ENCODE data around the gene SH3BP4.

SH3BP4 gene

DNA sequence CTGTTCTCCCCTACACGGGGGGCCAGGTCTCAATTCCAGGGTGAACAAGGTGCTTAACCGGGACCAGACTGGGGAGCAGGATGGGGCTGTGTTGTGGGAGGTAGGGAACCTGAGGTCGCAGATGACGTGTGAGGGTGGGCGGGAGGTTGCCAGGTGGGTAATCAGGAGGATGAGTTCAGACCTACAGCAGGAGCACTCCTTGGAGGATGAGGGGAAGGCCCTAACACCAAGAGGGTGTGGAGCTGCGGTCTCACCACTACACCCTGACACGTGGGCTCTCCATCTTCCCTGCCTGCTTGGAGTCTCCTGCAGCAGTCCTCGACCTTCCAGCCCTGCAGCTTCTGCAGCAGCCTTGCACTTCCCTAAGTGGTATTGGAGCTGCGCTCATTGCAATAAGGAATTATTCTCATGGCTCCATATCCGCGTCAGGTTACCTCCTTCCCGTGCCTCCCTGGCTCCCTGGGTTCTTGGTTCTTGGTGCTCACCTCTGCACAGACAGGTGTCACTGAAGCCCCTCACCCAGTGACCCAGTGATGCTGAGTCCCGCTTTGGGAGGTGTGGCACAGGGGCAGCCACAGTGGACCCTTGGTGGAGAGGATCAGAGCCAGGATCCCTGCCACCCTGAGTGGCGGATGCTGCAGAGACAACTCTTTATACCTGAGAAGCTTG lies 15.5 kb downstream of the SH3BP4 start:
- POLR2A ChIA-PET = no interaction called here
- no peak overlapping the region for H3K4me3 ChIP-seq (ENCODE audit: low read depth, low read length)
- no peak for TF ChIP-seq CTCF (IDR thresholded peaks at IDR 0.05; ENCODE audit: insufficient read depth, low read length, missing control alignments)
- no peak for DNase-seq (ENCODE audit: low read depth, low spot score)
- CTCF ChIA-PET = interaction anchor here (1.2 kb wide), 1 partner anchor 19 kb away, joined by 3 read pairs; no protein-coding TSS in a partner anchor

DNA sequence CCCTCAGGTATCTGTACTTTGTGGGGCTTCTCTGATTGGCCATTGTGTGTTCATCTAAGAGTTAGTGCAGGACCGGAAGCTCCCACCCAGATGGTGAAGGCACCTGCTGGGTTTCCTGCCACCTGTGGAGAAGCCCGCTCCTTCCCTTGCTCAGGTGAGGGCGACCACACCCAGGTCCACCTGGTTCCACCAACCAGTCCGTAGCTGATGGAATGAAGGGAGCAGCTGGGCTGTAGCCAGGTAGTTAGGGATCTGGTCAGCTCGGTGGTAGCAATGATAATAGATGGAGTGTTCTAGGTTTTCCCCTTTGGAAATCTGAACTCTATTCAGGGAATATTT lies 16.0 kb downstream of the SH3BP4 start:
- ChIA-PET CTCF (interaction anchor here (1.2 kb wide), 1 partner anchor 19 kb away, joined by 3 read pairs; no protein-coding TSS in a partner anchor), POLR2A (no interaction called here)
- DNase-seq (ENCODE audit: low read depth, low spot score) = no peak
- H3K4me3 ChIP-seq (ENCODE audit: low read depth, low read length) = no peak overlapping the region
- TF ChIP-seq CTCF (IDR thresholded peaks at IDR 0.05; ENCODE audit: insufficient read depth, low read length, missing control alignments) = no peak

DNA sequence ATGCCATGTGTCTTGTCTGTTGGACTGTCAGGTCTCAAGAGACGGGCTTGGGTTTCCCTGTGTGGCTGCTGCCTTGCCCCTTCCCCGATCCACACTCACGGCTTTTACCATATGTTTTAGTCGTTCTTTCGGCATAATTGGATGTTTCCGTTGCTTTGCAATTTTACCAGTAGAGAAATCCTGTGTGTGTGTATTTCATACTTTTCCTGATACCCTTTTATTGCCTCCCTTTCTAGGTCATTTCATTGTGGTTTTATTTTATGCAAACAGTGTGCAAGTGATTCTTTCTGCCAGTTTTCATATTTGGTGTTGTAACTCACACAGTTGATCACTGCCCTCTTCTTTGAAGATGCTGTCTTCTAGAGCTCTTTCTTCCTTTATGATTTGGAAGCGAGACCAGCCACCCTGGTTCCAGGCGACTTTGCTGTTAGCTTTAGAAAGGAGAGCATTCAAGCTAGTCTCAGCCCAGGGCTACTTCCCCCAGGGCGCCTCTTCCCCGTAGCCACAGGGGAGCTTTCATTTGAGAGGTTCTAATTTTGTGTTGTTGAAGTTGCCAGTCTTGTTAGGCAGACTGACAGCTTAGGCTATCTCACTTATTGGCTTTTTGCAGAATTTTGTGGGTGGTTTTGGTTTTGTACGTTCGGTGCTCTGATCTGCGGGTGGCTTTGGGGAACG lies 17.0 kb downstream of the SH3BP4 start:
- CTCF ChIA-PET = interaction anchor here (1.5 kb wide), 1 partner anchor 11 kb away, joined by 5 read pairs; no protein-coding TSS in a partner anchor
- POLR2A ChIA-PET = interaction anchor here (0.9 to 1.1 kb wide), 2 partner anchors 13 to 27 kb away, joined by 4 read pairs; no protein-coding TSS in a partner anchor
- peak overlapping the region; percentile 18 for H3K4me3 ChIP-seq (ENCODE audit: low read depth, low read length)
- no peak for DNase-seq (ENCODE audit: low read depth, low spot score)
- no peak for TF ChIP-seq CTCF (IDR thresholded peaks at IDR 0.05; ENCODE audit: insufficient read depth, low read length, missing control alignments)

DNA sequence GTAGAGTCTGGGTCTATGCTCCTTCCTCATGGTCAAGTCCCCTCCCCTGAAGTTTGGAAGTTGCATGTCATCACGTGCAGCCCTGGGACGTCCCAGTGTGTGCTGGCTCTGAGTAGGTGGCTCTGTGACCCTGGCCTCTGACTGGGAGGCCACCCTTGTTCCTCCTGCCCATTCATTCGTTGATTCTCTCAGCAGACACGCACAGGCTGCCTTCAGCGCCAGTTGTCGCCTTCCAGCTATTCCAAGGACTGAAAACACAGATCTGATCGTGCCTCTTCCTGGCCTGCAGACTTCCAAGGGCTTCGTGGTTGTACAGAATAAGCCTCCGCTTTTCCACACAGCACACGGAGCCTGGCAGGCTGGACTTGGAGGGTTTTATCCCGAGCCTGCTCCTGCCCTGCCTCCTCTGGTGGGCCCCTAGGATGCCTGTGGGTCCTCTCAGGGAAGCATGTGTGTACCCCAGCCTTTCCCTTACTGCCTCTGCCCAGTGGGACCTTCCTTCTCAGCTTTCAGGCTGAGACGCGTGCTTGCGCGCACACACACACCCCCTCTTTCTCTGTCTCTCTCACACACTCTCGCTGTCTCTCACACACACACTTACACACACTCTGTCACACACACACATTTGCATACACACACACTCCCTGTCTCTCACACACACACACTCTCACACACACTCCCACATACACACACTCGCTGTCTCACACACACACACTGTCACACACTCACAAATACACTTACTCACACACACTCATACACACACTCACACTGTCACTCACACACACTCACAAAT lies 17.7 kb downstream of the SH3BP4 start:
- CTCF ChIA-PET = interaction anchor here (1.2 to 1.5 kb wide), 2 partner anchors 9 to 11 kb away, joined by 3 to 5 read pairs; no protein-coding TSS in a partner anchor
- POLR2A ChIA-PET = interaction anchor here (0.9 to 1.1 kb wide), 2 partner anchors 12 to 27 kb away, joined by 4 read pairs; no protein-coding TSS in a partner anchor

GRCh38 chr2:234970099-234970440 lies 18.3 kb downstream of the SH3BP4 start:
- POLR2A ChIA-PET = no interaction called here
- TF ChIP-seq CTCF (IDR thresholded peaks at IDR 0.05; ENCODE audit: insufficient read depth, low read length, missing control alignments) = no peak
- no peak for DNase-seq (ENCODE audit: low read depth, low spot score)
- CTCF ChIA-PET = interaction anchor here (1.2 kb wide), 1 partner anchor 9 kb away, joined by 3 read pairs; no protein-coding TSS in a partner anchor
- no peak overlapping the region for H3K4me3 ChIP-seq (ENCODE audit: low read depth, low read length)

More for the DNA sequence above, 17.7 kb downstream of the SH3BP4 start:
- peak overlapping the region; percentile 18 for H3K4me3 ChIP-seq (ENCODE audit: low read depth, low read length)
- no peak for DNase-seq (ENCODE audit: low read depth, low spot score)
- no peak for TF ChIP-seq CTCF (IDR thresholded peaks at IDR 0.05; ENCODE audit: insufficient read depth, low read length, missing control alignments)

Measured in AG04449 (cell line).